Activated effector memory CD4-positive, alpha-beta T cell treated with anti-CD3 and anti-CD28 coated beads, Interleukin-2, amount 50 U/mL, for 16 hours (primary cell): ENCODE data around the gene CCDC177.

Experiments used
- DNase-seq: peaks from one replicate; pipeline ENCODE4 v3.0.0-alpha.2; 2020

CCDC177 gene

DNA sequence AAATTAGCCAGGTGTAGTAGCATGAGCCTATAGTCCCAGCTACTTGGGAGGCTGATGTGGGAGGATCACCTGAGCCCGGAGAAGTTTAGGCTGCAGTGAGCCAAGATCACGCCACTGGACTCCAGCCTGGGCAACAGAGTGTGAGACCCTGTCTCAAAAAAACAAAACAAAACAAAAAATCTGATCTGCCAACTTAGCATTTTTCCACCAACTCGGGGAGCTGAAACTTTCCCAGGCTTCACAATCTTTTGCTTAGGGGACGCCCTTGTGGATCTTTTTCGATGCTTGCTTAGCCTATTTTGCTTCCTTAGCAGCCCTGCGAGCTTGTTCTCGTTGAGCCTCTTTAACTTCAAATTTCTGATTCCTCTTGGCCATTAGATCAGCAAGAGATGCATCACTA is 13.8 kb downstream of the CCDC177 start:
- DNase-seq: no peak

DNA sequence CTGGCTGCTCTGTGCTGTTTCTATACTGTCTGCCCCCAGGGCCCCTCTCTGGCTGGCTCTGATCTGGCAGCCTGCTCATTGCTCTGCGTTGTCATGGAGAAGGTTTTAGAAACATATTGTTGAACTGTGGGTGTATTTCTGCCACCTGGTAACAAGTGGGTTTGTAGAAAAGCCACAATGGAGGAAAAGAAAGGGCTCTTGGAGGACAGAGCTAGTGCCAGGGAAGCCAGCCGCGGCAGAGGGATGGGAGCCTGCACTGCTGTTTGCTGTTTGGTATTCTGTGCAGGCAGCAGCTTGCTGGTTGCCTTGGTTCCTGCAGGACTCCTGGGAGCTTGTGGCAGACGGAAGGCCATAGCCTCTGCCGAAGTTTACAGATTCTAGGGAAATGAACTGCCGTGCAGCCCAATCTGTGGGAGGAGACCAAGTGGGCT is 15.1 kb downstream of the CCDC177 start:
- DNase-seq: no peak

DNA sequence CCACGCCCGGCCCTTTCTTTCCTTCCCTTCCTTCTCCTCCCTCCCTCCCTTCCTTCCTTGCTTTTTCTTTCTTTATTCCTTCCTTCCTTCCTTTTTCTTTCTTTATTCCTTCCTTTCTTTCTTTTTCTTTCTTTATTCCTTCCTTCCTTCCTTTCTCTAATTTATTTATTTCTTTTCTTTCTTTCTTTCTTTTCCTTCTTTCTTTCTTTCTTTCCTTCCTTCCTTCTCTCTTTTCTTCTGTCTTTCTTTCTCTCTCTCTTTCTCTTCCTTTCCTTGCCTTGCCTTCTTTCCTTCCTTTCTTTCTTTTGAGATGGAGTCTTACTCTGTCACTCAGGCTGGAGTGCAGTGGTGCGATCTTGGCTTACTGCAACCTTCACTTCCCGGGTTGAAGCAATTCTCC is 15.9 kb downstream of the CCDC177 start:
- no peak for DNase-seq

DNA sequence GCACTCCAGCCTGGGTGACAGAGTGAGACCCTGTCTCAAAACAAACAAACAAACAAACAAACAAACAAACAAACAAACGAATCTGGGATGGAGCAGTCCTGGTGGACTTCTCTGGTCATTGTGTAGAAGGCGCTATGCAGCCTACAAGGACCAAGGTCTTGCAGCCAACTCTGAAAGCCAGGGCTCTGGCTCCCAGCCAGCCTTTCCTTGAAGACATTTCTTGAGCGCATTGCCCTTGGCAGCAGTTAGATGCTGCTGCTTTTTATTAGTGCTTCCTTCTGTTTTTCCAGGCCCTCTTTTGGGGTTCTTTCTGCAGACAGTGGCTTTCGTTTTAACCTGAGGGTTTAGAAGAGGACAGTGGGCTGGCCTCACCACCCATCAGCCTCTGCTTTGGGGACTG is 20.2 kb downstream of the CCDC177 start:
- no peak for DNase-seq

DNA sequence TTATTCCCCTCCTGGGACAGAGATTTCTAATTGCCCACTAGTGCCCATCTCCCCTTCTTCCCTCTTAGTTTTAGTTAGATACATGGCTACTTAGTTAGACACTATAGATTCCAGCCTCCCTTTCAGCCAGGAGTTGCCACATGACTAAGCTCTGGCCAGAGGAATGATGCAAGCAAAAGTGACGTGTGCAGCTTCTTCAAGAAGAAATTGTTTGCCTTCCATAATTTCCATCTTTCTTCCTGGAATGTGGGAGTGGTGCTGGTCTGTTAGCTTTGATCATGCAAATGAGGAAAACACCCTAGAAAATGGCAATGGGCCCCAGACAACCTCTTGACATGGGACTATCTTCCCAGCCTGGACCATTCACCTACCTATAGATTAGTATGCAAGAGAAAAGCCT is 21.4 kb downstream of the CCDC177 start:
- no peak for DNase-seq

DNA sequence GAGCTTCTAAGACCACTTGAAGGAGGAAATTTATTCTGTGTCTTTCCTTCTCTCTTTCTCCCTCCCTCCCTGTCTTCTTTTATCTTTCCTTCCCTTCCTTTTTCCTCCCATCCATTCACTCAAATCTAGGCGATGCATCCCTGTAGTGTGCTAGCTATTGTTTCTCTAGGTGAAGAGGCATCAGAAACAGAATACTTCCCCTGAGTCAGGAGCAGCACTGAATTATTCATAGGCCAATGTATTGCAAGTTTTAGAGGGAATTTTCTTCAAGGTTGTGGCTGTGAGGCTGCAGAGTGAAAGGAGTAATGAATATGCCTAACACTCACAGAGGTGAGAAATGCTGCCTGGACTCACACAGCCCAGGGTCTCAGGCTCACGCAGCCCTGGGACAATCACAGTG is 23.2 kb downstream of the CCDC177 start:
- no peak for DNase-seq

DNA sequence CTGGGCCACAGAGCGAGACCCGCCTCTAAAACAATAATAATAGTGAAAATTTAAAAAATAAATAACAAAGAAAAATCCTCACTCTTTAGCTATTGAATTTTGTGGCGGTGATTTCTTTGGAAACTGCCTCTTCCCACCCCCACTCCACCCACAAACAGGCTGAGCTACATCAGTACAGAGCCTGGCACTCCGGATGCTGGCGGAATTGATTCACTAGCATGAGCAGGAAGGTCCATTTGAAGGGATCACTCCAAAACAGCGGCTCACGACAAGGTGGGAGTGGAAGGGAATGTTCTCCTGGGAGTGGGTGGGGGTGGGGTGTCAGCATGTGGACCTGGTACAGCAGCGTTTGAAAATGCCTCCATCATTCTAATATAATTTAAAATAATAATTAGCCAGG is 26.1 kb downstream of the CCDC177 start:
- no peak for DNase-seq

DNA sequence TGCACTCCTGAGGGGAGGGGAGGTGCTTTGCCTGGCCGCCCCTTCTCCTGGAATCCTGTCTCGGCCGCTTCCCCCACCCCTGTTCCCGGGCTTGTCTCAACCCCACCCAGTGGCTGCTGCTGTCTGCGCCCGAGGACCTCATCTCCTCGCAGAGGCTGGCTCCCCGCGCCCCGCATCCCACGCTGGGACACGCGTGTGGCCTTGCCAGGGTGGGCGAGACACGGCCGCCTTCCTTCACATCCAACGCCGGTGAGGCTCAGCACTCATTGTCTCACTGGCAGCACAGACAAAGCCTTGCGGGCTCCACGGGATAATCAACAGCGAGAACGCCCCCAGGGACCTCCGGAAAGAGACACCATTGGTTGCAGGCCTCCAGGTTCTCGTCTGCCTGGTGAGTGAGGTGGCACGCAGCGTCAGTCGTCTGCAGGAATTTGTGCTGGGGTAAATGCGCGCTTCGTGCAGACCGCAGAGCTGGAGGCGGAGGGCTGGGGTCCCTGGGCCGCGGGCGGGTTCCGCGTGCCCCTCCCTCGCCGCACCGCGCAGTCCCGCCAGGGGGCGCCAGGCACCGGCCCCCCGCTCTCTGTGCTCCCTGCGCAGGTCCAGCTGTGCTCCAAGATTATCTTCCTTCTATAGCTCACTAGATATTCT is 26.8 kb downstream of the CCDC177 start:
- peak; percentile 68 for DNase-seq

DNA sequence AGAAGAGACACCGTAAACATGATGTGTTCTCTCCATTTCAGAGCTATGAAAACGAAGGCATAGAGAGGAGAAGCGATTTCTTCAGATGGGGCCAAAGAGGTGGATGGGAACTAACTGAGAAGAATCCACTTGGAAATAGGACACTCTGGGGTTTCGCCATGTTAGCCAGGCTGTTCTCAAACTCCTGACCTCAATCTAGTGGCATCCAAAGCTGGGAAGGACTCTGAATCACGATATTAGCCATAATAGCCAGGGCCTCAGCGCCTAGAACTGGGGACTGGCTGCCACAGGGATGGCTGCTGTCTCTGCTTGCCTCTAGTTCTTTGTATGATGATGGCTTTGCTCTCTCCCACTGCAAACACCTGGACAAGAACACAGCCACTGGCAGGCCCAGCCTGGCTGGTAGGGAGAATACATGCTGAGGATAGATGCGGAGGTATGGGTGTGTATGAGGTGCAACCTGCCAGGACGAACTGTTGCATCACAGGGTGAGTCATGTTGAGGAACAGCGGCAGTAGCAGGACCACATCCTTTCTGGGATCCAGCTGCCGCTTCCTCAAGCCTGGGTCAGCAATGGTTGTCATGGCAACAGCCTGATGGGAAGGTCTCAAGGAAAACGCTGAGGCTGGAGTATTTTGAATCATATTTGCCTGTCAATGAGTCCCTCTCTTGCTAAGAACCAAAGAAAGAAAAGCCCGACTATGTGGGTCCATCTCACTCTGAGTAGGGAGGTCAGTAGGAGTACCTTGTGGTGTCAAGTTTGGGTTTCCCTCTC is 31.1 kb downstream of the CCDC177 start:
- no peak for DNase-seq

DNA sequence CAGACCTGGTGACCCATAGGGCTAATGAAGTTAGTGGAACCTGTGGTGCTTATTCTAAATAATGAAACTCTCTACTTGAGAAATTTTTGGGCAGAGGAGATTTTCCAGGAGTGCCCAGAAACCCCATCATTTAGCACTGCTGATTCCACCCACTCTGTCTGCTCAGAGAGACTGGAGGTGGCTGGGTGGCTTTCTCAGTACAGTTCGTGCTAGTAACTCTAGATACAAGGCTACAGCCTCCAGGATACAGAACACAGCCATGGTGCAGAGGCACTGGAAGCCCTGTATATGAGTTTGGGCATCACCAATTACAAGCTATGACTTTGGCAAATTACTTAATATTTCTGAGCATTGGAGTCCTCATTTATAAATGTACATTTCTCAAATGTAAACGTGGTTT is 32.4 kb downstream of the CCDC177 start:
- no peak for DNase-seq

DNA sequence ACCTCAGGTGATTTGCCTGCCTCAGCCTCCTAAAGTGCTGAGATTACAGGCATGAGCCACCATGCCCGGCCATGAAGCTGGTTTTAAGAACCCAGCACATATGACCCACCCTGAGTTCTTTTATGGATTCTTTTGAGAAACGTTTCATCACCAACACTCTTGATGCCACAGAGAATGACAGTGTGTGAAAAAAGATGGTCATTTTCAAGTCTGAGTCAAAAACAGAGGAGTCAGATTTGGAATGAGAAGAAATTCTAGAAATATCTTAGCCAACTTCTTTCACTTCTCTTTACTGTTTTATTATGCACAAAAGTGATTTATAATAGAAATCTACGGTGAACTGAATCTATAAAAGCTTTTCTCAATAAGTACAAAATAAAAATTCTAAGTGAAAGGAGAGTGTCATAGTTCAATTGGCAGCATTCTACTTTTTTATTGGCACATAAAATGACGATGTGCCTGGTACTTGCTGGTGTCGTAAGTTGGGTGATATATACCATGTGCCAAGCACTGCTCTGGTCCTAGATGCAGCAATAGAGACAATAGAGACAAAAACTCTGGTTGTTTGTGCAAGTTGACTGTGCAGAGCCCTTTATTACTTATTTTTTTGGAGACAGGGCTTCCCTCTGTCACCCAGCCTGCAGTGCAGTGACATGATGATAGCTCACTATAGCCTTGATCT is 33.9 kb downstream of the CCDC177 start:
- no peak for DNase-seq

DNA sequence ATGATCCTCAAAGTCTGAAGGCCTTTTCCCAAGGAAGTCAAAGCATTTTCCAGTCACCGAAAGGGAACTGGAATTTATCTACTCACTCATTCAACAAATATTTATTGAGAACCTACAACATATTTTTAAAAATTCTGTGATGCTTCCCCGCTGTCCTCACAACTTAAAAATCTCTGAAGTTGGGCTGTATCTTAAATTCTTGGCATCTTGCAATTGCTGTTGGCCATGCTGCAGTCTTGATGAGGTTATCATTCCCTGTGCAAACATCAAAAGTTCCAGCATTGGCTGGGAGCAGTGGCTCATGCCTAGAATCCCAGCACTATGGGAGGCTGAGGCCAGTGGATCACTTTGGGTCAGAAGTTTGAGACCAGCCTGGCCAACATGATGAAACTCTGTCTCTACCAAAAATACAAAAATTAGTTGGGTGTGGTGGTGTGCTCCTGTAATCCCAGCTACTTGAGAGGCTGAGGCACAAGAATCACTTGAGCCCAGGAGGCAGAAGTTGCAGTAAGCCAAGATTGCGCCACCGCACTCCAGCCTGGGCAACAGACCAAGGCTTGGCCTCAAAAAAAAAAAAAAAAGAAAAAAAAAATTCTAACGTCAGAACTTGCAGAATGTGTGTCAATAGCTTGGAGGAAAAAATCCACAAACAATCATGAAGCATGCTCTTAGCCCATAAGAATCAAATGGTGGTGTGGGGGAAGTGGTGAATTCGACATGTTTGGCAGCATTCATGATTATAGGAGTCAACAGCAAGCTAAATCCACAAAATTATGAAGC is 34.9 kb downstream of the CCDC177 start:
- DNase-seq: no peak

DNA sequence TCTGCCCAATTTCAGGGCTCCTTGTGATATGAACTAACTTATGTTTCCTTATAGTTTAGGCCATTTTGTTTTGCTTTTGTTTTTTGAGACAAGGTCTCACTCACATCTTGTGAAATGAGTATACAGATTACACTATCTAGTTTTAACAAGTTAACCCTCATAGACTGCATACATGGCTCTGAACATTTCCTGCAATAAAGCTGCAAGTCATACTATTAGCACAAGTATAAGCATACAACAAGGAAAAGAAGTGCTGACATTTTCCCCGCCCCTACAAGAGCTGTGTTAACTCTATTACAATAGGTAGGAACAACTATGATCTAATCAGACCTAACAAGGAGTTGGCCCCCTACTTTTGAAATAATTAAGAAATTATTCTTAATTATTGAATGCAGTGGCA is 35.9 kb downstream of the CCDC177 start:
- no peak for DNase-seq

DNA sequence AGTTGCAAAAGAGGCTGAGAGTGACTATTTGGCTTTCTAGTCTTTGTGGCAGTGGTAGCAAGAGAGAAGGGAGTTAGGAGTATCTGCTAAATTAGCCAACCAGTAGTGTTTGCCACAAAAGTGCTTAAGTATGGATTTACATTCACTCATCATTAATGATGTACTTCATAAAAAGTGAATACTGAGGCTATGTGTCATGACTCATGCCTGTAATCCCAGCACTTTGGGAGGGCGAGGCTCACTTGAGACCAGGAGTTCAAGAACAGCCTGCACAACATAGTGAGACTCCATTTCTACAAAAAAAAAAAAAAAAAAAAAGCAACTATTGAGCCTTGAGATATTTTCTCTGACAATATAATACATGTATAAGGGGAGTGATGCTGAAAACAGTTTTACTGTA is 36.8 kb downstream of the CCDC177 start:
- DNase-seq: no peak

DNA sequence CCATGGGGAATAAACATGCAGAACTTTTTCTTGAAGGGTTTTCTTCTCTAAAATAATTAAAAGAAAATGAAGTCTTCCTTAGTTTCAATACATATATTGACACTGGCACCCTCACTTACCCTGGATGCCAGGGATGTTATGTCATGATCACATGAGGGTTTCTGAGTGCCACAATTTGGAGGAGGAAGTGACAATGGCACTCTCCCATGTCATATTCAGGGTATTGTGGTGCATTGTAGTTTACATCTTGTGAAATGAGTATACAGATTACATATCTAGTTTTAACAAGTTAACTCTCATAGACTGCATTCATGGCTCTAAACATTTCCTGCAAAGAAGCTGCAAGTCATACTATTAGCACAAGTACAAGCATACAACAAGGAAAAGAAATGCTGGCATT is 37.7 kb downstream of the CCDC177 start:
- no peak for DNase-seq

DNA sequence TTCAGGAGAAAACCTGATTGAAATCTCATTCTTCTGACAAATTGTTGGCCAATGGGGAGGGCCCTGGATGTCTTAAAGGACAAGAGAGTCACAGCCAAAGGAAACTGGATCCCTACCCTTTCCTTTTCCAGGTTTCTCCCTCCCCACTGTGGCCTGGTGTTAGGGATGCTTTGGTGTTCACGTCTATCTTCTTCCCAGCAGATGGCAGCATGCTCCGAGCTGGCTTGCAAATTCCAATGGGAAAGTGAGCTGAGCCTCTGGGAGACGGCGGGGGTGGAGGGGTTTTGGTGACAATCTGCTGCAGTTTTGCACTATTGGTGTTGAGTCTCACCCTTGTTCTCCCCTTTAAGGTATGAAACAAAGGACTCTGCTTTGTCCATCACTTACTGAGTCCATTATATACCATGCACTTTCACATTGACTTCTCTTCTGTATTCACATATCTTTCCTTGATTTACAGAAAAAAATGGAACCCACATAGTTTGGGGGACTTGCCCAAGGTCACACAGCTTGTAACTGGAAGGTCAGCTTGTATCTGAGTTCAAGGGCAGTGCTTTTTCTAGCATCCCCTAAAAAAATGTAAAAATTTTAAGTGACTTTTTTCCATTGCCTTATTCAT is 39.3 kb downstream of the CCDC177 start:
- no peak for DNase-seq

DNA sequence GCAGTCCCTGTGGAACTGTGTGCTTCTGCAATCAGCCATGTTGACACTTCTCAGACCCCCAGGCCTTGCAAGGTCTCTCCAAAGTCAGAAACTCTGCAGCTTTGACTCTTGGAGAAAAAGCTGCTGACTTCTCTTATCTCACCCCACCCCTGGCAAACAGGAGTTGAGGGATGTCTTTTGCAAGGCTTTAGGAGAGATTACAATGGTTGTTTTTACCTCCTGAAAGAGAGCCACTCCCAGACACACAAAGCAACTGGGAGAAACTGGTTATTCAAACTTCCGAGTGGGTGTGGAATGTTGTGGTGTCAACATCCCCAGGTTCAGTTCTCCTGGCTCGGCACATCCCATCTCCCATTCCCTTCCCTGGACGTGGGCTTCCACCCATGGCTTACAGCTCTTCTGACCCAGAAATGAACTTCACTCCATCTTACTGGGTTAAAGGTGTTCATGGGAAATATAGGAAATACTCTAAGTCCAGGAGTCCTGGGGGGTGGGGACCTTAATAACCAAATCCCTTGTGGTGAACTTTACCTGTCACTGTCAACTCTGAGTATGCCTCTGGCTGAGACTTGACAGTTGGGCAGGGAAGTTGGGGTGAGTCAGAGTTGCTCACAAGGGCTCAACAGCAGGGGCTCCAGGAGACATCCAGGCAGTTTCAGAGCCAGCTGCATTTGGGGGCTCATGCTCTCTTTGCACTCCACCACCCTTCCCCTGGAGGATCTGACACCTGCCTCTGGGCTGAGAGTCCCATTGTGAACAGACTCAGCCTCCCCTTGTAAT is 41.9 kb downstream of the CCDC177 start:
- DNase-seq: peak; percentile 30

DNA sequence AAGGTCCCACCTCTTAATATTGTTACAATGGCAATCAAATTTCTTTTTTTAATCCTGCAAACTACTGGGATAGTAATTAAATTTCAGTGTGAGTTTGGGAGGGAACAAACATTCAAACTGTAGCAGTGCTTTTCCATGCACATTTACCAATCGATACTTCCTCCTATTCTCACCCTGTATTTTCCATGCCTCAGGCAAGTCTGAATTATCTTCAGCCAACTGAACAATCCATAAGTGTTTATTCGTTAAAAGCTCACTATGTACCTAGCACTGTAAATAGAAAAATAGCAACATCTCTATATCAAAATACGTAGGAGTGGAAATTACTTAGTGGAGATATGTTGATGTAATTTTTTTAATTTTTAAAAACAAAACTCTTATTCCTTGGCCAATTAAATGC is 43.5 kb downstream of the CCDC177 start:
- DNase-seq: no peak

DNA sequence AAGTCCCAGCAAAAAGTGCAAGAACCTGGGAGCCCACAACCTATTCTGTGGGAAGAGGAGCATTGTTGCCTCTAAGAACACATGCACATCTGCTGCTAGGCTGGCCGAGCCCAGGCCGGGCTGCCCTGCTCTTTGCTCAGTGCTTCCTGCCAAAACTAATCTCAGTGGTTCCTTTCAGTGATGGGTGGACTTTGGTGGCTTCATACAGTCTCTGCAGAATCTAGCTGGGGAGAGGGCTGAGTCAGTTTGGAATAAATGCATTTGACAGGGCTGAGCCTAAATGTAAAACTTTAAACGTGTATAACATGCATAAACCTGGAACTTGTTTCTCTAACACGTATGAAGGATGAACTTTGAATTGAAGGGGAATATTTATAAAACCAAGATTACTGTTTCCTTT is 44.6 kb downstream of the CCDC177 start:
- no peak for DNase-seq

DNA sequence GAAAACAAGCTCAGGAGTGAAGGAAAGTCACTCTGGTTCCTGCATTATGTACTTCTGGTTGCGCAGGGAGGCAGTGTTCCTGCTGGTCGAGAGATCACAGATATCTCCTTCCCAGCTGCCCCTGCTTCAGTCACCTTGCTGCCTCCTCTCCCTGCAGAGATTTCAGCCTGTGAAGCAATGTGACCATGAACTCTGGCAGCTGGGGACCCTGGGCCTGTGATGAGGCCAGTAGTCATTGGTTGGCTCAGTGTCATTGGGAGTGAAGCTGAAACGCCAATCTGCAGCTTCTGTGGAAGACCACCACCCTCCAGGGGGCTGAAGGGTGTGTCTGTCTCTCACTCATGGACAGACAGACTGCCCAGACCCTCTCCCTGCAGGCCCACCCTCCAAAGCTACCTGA is 45.1 kb downstream of the CCDC177 start:
- no peak for DNase-seq

DNA sequence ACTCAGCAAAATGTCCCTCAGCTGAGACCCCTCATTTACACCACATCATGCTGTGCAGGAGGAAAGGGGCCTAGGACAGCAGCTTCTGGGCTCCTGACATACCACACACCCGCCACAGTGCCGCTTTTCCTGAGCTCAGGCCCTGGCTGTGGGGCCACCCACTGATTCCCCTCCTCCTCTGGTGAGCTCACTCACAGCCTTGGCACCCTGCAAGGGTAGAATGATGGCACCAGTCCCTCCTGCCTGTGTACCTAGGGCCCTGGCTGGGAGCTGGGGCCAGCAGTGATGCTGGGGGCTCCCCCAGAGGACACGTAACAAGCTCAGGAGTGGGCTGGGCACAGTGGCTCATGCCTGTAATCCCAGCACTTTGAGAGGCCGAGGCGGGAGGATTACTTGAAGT is 45.7 kb downstream of the CCDC177 start:
- DNase-seq: no peak

DNA sequence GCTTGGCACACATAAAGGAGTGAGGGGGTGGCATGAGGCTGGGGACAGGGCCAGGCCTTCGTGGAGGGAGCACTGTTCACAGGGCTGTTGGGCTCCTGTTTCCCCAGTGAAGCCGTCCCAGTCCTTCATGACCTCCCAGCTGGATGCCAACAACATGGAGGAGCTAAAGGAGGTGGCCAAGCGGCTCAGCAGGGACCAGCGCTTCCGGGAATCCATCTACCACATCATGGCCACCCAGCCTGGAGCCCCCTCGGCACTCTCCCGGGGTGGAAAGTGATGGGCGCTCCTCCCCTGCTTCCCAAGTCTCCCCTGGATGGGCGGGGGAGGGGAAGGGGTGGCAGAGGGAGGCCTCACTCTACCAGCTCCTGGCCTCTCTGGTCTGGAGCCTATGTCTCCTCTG is 46.5 kb downstream of the CCDC177 start:
- no peak for DNase-seq
